SU-DHL-6 (cell line): ENCODE measurements around the gene OR52N4.

Source experiments
- H2AFZ ChIP-seq: fragments of 200-600 bp; sonication (generic); 2 replicates; pipeline ENCODE4 v1.6.1; 2014; ENCODE audit warnings: low read depth, mild to moderate bottlenecking, moderate library complexity, mixed read lengths, antibody characterized with exemption, low read length; ENCODE audit not compliant: severe bottlenecking
- H3F3A ChIP-seq: fragments of 200-600 bp; shearing (Covaris generic); 2 replicates; pipeline ENCODE4 v1.6.0; 2016; ENCODE audit warnings: antibody characterized with exemption, mild to moderate bottlenecking; ENCODE audit not compliant: insufficient read depth
- H3K27ac ChIP-seq: fragments of 200-600 bp; sonication (generic); 2 replicates; pipeline ENCODE4 v1.5.1; 2016; ENCODE audit warnings: low read depth, mild to moderate bottlenecking, low read length, moderate library complexity, mixed read lengths
- H3K27me3 ChIP-seq: fragments of 200-600 bp; sonication (generic), shearing (Covaris generic); 2 replicates; pipeline ENCODE4 v1.6.0; 2014; ENCODE audit warnings: mild to moderate bottlenecking, low read length
- H3K36me3 ChIP-seq: fragments of 200-600 bp; sonication (generic); 2 replicates; pipeline ENCODE4 v1.6.1; 2014; ENCODE audit warnings: mild to moderate bottlenecking, low read length, mixed read lengths
- H3K4me2 ChIP-seq: fragments of 300-600, 200-600 bp; shearing (Covaris generic), sonication (generic); 2 replicates; pipeline ENCODE4 v1.6.0; 2014; ENCODE audit warnings: low read length, low read depth, mild to moderate bottlenecking; ENCODE audit not compliant: poor library complexity, severe bottlenecking
- H3K4me3 ChIP-seq: fragments of 200-600 bp; sonication (generic); 2 replicates; pipeline ENCODE4 v1.5.1; 2014; ENCODE audit warnings: antibody characterized with exemption, low read length, mild to moderate bottlenecking, mixed read lengths; ENCODE audit not compliant: insufficient read depth, poor library complexity, severe bottlenecking
- H3K79me2 ChIP-seq: fragments of 200-600 bp; sonication (generic); 2 replicates; pipeline ENCODE4 v1.6.1; 2014; ENCODE audit warnings: mild to moderate bottlenecking, low read length, moderate library complexity; ENCODE audit not compliant: insufficient read depth
- H3K9ac ChIP-seq: fragments of 200-600 bp; sonication (generic); 2 replicates; pipeline ENCODE4 v1.7.0; 2014; ENCODE audit warnings: mild to moderate bottlenecking, low read length
- H3K9me2 ChIP-seq: fragments of 200-600 bp; sonication (generic); replicated peaks from 2 replicates; pipeline ENCODE4 v1.6.1; 2014; ENCODE audit warnings: low read length; ENCODE audit not compliant: insufficient read depth
- H3K9me3 ChIP-seq: fragments of 200-600 bp; sonication (generic); 2 replicates; pipeline ENCODE4 v1.6.1; 2014; ENCODE audit warnings: low read length, mixed read lengths; ENCODE audit not compliant: insufficient read depth
- H4K20me1 ChIP-seq: fragments of 200-600 bp; sonication (generic); 2 replicates; pipeline ENCODE4 v1.6.1; 2014; ENCODE audit warnings: low read depth, mild to moderate bottlenecking, antibody characterized with exemption, low read length, moderate library complexity, mixed read lengths
- CTCF ChIP-seq: fragments of 200-600 bp; sonication (generic); IDR thresholded peaks from one replicate; pipeline ENCODE4 v1.5.1; 2017; ENCODE audit warnings: antibody characterized with exemption, mild to moderate bottlenecking, low read length, moderate library complexity; ENCODE audit not compliant: insufficient read depth, poor library complexity, severe bottlenecking
- EZH2phosphoT487 ChIP-seq: fragments of 200-600 bp; sonication (generic), shearing (Covaris generic); conservative IDR thresholded peaks from 2 replicates; pipeline ENCODE4 v1.6.1; 2018; ENCODE audit warnings: mild to moderate bottlenecking, antibody characterized with exemption, low read length, moderate library complexity, mixed read lengths

The OR52N4 gene

GRCh38 chr11:5746614-5747013 is 7.4 kb upstream of the OR52N4 start:
- H3K4me2 ChIP-seq: no peak overlapping the region
- no peak overlapping the region for H3K9ac ChIP-seq
- no peak for TF ChIP-seq EZH2phosphoT487
- no peak for TF ChIP-seq CTCF
- no peaks in the 10 kb centered on the region for H3K27me3 ChIP-seq
- H3K27ac ChIP-seq: no peak overlapping the region
- no peak overlapping the region for H3K4me3 ChIP-seq
- H3K9me3 ChIP-seq: no peaks in the 10 kb centered on the region
- no peaks in the 10 kb centered on the region for H3K36me3 ChIP-seq
- no peaks in the 10 kb centered on the region for H3K79me2 ChIP-seq
- no peaks in the 10 kb centered on the region for H3F3A ChIP-seq
- no peaks in the 10 kb centered on the region for H3K9me2 ChIP-seq
- no peaks in the 10 kb centered on the region; the same call in 1 of the 2 replicates for H4K20me1 ChIP-seq
- H2AFZ ChIP-seq: no peak overlapping the region

GRCh38 chr11:5749836-5750235 is 4.2 kb upstream of the OR52N4 start:
- Histone ChIP-seq H3K27ac (no peak overlapping the region), H3K9ac (no peak overlapping the region), H3K79me2 (no peaks in the 10 kb centered on the region), H4K20me1 (no peaks in the 10 kb centered on the region; the same call in 1 of the 2 replicates), H3K4me3 (no peak overlapping the region), H3K27me3 (peaks cover 3% of the 10 kb centered on the region; the same call in 1 of the 2 replicates), H3K36me3 (no peaks in the 10 kb centered on the region), H3K4me2 (no peak overlapping the region), H3K9me2 (no peaks in the 10 kb centered on the region), H3K9me3 (no peaks in the 10 kb centered on the region), H3F3A (no peaks in the 10 kb centered on the region), H2AFZ (no peak overlapping the region)
- TF ChIP-seq EZH2phosphoT487 (no peak), CTCF (no peak)

- no peaks in the 10 kb centered on the region for H4K20me1 ChIP-seq
- no peaks in the 10 kb centered on the region for H3K9me2 ChIP-seq
- no peak overlapping the region for H3K9ac ChIP-seq
- TF ChIP-seq EZH2phosphoT487: no peak
- TF ChIP-seq CTCF: no peak
- no peaks in the 10 kb centered on the region for H3F3A ChIP-seq
- H3K27ac ChIP-seq: no peak overlapping the region
- no peak overlapping the region for H3K4me2 ChIP-seq
- H2AFZ ChIP-seq: no peak overlapping the region
- H3K9me3 ChIP-seq: no peaks in the 10 kb centered on the region
- no peaks in the 10 kb centered on the region for H3K27me3 ChIP-seq
- H3K79me2 ChIP-seq: no peaks in the 10 kb centered on the region
- H3K36me3 ChIP-seq: no peaks in the 10 kb centered on the region
- H3K4me3 ChIP-seq: no peak overlapping the region
Measured at GRCh38 chr11:5767056-5767455, 13.0 kb downstream of the OR52N4 start.
